GM12874 (cell line): ENCODE results near the gene FGF10.

ENCODE experiments used
- TF ChIP-seq, protein P1 (sequence below): IDR thresholded peaks from 2 replicates; pipeline ENCODE4 v1.5.1; 2011; ENCODE audit warnings: low read depth, mild to moderate bottlenecking, control low read depth, low read length, moderate library complexity; ENCODE audit not compliant: insufficient read depth

FGF10 gene

DNA sequence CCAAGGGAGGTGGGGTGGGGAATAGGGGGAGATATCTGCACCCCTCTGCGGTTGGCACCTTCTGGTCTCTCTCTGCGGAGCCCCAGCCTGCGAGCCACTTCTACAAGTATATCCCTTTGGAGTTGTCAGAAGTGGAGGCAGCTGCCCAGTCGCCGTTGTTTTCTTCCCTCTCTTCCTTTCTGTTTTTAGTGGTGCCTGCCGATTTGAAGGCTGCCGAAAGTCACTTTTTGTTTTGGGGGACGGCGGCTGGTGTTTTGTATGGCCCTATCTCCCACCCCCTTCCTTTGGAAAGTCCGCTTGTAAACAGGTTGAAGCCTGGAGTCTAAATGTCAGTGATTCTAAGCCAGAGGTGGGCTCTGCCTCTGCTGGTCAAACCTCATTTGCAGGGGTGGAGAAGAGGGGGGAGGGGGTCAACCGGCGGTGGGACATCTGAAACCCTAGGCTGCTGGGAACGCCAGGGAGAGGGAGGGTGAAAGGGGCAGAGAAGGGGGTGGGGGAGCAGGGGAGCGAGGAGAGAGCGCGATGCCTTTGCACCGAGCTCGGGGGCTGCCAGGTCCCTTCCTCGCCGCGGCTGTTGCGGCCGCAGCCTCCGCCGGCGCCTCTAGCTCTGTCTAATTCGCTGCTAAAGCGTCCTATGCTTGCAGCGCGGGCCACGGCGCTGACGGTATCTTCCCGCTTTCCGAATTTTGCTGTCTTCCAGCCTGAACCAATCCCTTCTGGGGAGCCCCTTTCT lies at the start of gene FGF10:
Gene FGF10 (minus strand): TSS at position 331 of the 733 bp plus-strand sequence. CDS start 738 bp downstream, outside the sequence.
- TF ChIP-seq, protein P1, sequence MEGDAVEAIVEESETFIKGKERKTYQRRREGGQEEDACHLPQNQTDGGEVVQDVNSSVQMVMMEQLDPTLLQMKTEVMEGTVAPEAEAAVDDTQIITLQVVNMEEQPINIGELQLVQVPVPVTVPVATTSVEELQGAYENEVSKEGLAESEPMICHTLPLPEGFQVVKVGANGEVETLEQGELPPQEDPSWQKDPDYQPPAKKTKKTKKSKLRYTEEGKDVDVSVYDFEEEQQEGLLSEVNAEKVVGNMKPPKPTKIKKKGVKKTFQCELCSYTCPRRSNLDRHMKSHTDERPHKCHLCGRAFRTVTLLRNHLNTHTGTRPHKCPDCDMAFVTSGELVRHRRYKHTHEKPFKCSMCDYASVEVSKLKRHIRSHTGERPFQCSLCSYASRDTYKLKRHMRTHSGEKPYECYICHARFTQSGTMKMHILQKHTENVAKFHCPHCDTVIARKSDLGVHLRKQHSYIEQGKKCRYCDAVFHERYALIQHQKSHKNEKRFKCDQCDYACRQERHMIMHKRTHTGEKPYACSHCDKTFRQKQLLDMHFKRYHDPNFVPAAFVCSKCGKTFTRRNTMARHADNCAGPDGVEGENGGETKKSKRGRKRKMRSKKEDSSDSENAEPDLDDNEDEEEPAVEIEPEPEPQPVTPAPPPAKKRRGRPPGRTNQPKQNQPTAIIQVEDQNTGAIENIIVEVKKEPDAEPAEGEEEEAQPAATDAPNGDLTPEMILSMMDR: no peak

- TF ChIP-seq, protein P1: no peak
These were observed 37.7 kb upstream of the FGF10 start for GRCh38 chr5:44426944-44427343.

DNA sequence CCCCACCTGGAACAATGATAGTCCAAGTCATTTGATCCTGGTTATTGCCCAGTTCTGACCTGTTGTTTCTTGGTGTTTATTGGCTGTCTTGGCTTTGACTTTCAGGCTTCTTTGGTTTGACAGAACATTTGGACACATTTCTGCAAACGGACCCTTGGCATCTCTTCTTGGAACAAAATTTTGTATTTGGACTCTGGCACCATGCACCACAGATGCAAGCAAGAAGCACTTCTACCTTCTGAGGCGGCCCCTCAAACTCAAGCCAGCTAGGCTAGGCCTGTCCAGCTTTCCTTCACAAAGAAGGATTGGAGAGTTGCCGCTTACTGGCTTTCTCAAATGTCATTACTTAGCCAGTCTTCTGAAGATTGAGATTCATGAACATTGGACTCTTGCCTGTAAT lies 23.1 kb upstream of the FGF10 start:
- TF ChIP-seq, protein P1: no peak

- TF ChIP-seq, protein P1: no peak
These were observed 12.9 kb upstream of the FGF10 start for GRCh38 chr5:44402084-44402483.

DNA sequence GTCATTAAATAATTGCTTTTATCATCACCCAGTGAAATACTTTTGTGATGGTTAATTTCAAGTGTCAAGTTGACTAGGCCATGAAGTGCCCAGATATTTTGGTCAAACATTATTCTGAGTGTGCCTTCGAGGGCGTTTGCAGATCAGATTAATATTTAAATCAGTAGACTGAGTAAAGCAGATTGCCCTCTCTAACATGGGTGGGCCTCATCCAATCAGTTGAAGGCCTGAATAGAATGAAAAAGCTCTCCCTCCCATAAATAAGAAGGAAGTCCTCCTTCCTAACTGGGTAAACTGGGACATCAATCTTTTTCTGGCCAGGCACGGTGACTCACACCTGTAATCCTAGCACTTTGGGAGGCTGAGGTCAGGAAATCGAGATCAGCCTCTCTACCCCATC lies 12.4 kb upstream of the FGF10 start:
- TF ChIP-seq, protein P1: no peak

- TF ChIP-seq, protein P1: no peak
These were observed 9.2 kb upstream of the FGF10 start for GRCh38 chr5:44398382-44398781.

DNA sequence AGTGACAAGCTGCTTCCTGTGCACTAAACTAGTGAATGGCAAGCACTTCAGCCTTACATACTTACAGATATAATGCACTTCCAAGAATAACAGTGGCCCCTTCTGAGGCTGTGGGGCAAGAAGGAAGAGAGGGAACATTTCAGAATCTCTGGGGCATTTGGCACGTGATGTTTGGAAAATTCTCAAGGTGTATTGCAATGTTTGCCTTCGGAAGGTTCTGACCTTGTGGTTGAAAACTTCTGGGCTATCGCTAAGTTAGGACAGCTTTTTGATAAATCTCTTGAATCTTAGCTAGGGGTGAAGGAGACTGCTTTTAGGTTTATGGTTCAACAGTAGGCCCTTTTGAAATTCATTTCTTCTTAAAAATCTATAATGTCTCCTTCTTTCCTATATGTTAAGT lies 7.1 kb upstream of the FGF10 start:
- TF ChIP-seq, protein P1: no peak
